ENCODE results near the gene UPK3BL1.
"Not testable (repeated sequence)": the region's sequence is repeated elsewhere in the genome, so short reads cannot be mapped to it uniquely, and the experiment has no call there.

DNA sequence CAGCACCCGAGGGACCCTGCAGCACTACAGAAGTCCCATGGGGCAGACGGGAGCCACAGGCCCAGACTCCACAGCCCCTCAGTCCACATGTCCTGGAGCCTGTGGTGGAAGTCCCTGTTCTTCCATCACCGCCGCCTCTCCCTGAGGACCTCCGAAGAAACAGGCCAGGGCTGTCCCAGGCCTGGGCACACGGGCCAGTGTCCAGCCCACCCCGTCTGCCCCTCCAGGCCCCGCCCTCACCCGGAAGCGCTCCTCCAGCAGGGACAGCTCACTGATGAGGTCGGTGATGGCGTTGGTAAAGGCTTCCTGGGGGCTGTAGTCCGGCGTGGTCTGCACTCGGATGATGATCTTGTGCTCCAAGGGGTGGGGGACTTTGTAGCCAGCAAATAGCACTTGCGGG is 24.3 kb upstream of the UPK3BL1 start:
- TF ChIP-seq, protein P1, sequence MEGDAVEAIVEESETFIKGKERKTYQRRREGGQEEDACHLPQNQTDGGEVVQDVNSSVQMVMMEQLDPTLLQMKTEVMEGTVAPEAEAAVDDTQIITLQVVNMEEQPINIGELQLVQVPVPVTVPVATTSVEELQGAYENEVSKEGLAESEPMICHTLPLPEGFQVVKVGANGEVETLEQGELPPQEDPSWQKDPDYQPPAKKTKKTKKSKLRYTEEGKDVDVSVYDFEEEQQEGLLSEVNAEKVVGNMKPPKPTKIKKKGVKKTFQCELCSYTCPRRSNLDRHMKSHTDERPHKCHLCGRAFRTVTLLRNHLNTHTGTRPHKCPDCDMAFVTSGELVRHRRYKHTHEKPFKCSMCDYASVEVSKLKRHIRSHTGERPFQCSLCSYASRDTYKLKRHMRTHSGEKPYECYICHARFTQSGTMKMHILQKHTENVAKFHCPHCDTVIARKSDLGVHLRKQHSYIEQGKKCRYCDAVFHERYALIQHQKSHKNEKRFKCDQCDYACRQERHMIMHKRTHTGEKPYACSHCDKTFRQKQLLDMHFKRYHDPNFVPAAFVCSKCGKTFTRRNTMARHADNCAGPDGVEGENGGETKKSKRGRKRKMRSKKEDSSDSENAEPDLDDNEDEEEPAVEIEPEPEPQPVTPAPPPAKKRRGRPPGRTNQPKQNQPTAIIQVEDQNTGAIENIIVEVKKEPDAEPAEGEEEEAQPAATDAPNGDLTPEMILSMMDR (IDR thresholded peaks at IDR 0.05; ENCODE audit: low read depth, low read length) = not testable (repeated sequence)
- TF ChIP-seq EZH2phosphoT487 (IDR thresholded peaks at IDR 0.05; ENCODE audit: low read depth) = not testable (repeated sequence)

Data from OCI-LY3 (cell line).